ELR (cell line): ENCODE data around the gene OPCML.

Experiments
- DNase-seq: peaks from one replicate; pipeline ENCODE4 v3.0.0-alpha.2; 2015; ENCODE audit warnings: low read depth

The OPCML gene

DNA sequence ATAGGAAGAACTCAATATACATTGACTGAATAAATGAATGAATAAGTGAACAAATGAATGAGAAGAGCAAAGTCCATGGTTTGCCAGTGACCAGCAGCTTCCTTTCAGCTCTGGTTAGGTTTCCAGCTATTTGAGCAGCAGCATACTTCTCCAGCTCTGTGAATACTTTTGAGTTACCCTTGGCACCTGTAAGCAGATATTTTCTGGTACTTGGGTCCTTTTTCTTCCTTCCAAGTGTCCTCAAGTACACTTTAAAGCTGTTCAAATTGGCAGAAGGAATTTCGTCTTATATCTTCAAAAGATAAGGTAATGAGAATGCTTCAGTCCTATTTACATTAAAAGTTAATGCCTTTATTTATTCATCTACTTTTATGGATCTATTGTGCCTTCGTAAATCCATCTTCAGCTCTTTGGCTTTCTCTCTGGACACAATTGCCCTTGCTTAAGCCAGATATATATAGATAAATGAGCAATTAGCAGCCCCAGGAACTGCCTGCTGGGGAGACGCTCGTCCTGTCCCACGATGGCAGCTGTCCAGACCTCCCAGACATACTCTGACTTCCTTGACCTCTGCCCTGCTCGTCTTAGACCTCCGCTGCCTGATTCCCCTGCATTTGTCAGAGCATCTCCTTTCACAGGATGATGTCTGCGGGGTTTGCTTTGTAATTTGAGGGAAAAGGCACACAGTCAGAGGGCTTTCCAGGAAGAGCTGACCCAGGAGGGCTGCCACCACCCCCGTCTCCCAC lies 926.3 kb downstream of the OPCML start:
- peak; percentile 17 for DNase-seq

DNA sequence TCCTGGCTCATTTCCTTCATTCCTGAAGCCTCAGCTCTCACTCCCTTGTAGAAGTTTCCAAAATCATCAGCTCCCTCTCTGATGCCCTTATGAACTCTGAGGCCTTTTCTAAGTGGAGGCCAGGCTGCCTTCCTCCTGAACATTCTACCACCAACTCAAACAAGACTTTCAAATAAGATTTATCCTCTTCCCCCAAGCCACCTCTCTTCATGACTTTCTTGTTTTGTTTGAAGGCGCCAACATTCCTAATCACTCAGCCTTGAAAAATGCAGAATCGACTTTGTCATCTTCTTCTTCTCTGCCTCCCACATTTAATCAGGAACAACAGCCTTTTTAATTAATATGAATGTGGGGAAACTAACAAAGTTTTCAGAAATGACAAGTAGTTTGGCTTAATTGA lies 927.9 kb downstream of the OPCML start:
- DNase-seq: peak; percentile 80

DNA sequence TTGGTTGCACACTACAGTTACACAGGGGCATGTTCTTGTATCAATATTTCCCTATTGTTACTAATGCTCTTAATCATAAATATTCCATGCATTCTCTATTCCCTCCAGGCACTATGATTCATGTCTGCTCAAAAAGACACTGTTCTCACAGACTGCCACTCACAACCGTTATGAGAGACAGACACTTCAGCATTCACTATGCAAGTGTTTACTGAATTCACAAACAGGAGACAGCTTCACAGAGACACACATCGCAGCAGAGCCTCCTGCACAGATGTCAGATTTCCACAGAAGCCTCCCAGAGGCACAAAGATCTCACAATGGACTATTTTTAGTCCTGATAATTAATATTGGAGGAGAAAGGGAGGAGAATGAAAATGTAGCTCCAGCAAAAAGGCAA lies 930.4 kb downstream of the OPCML start:
- DNase-seq: peak; percentile 77

DNA sequence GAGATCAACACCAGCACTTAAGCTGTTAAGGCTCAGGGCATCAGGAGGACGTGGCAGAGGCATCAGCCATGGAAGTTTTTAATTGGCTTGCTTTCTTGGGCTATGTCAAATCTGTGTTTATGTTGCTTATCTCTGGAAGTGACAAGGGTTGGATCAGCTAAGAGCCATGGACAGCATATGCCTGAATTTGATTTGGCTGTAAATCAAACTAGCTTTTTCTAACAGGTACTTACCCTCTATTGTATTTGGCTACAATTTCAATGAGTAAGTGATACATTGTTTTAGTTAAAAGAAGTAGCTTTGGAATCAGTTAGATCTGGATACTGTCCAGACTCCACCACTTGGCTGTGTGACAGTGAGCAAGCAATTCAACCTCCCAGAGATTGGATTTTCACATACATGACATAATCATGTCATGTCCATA lies 936.6 kb downstream of the OPCML start:
- no peak for DNase-seq

DNA sequence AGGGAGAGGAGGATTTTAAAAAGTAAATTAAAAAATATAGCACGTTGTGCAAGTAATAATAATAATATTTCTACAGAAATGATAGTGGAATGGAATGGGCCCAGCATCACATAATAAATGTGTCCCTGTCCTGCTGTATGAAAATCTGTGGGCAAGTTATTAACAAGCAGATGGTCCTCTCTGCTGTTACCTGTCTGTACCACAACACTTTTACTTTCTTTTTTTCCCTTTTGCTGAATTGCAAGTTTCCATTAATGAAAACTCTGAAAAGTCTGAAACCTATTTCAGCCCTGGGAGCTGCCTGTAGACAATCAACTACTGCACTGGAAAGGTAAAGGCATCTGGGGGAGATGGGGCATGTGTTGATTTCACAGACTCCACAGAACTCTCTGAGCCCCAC lies 937.1 kb downstream of the OPCML start:
- DNase-seq: no peak

DNA sequence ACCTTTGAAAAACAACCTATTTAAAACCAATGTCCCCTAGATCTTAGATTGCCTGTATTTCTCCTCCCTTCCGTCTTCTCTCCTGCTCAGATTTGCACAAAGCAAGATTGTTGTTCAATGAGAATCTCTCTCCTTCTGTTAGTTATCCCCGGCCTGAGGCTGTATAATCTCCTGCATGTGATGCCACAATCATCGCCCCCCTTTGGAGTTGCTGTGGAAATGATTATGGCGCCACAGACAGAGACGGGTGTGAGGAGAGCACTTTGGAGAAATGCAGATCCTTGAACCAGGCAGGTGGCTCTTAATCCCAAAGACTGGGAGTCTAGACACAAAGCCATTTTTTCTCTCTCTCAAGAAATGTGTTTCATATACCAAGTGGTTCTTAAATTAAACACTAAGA lies 941.3 kb downstream of the OPCML start:
- no peak for DNase-seq

DNA sequence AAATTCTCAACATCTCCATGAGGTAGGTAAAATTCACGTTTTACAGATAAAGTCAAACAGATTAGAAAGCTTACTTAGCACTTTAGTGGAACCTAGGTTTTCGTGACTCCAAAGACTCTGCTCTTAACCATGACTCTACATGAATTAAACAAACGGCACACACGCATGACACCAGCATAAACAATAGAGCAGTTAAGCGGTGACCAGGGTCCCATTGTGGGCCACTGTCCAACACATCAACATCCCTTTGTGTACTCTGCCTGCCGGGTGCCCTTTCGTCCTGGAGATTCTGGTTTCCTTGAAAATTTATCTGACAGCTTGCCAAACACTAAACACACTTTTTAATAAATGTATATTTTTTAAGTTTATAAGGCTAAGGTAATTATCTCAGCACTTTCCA lies 941.7 kb downstream of the OPCML start:
- DNase-seq: no peak

DNA sequence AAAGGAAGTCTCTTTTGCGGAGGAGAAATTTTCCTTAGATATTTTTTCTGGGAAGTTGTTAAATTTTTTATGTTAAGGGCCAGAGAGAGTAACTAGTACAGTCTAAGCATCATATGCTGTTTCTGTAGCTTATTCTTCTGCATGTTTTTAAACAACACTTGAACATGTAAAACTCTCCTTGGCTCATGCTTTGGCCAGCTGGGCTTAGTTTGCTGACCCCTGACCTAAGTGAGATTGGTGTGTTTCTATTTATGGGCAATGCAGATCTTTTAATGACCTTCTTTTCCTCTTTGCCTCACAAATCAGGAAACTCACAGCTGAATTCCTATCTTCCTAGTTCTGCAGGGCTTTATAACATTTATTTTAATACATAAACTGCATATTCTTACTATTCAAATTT lies 942.5 kb downstream of the OPCML start:
- DNase-seq: no peak

DNA sequence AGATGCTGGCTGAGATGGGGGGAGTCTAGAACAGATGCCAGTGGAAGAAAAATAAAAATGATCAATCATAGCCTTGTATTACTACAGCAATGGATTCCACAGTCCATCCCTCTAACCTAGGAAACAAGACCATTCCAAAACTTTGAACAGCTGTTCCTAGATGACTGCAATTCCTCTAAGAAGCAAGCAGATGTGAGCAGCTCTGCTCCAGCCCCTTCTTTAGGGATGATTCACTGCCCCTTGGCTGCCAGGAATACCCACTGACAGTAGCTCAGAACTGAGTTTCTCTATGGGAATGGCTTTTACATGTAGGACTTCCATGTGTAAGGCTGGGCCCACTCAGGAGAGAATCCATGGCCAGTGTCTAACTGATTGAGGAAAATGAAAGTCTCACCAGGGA lies 943.9 kb downstream of the OPCML start:
- DNase-seq: no peak

DNA sequence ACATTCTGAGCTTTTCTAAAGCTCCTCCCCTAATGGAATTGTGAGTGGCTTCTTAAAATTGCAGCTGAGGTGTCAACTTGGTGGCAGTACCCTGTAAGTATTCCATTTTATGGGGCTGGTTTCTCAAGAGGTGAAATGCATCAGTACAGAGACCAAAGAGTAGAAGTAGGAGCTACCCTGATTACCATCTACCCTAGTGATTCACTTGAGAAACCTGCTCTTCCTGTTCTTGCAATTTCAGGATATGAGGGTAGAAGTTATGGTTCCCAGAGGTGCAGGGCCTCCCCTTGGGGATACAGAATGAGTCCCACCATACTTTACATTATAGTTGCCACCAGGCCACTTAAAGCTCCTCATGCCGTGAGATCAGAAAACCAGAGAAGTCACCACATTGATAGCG lies 944.6 kb downstream of the OPCML start:
- DNase-seq: peak; percentile 19

DNA sequence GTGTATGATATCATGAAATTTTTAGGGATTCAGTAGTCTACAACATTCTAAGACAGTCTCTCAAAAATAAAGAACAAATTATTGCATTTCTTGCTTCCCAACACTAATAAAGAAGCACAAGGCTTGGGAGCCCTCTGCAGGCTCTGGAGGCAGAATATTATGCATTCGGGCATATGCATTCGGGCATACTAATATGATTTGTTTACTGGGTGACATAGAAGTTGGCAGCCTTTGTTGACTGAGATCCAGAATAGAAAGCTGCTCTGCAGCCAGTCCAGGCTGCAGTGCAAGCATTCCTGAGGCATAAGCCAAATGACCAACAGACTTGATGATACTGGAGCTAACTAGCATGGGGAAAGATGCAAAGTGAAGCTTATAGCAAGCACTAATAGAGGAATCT lies 945.5 kb downstream of the OPCML start:
- no peak for DNase-seq

DNA sequence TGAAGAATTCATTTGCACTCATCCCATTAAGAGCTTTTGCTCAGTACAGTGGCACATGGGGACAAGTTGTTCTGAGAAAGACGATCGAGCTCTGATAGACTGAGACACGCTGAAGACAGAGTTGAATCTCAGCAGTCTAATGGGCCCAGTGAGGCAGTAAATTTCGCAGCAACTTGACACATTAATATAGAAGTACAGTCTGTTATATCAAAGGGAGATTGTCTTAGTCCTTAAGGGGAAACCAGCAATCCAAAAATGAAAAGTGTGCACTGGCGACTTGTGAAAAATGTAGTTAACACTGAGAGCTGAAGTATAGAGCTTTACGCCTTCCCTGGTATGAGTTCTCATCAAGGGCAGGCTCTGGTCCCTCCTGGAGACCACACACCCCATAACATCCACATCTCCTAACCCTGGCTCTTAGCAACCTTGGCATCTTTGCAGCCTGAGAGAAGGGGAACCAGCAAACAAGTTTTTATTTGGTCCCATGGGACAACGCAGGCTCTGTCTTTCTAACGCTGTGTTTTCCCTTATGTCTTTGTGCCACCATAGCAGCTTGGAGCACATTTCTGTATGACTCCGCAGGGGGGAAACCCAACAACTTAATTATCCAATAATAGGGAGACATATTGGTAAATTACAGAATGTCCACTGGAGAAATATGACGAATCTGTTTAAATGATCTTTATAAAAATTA lies 952.5 kb downstream of the OPCML start:
- no peak for DNase-seq

DNA sequence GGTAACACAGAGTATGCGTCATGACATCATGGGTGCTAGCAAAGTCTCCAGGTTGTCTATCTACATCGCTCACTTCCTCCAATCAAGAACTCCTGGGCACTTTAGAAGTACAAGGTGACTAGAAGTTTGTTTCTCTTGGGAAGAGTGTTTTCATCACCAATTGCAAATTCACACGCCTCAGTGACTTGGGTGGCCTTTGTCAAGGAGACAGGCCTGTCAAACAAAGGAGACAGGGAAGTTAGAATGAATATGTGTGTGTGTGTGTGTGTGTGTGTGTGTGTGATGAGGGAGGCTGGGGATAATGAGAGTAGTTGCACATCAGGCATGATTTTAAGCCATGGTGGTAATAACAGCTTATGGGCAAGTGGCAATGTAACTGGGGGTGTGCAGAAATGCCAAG lies 953.2 kb downstream of the OPCML start:
- DNase-seq: no peak

DNA sequence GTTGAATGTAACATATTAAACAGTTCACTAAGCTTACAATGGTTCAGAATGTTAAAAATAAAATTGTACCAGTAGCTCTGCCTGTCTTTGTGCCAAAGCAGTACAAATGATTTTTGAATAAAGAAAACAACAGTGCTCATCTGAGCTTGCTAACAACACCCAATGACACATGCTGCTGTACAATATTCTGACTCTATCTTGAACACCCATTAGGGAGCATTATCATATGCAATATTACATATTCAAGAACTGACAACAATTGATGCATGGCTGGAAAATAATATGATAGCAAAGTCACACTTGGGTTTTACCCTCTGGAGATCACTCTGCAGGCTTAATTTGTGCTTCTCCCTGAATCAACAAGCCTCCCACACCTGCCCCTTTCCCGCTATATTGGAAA lies 953.7 kb downstream of the OPCML start:
- DNase-seq: no peak

DNA sequence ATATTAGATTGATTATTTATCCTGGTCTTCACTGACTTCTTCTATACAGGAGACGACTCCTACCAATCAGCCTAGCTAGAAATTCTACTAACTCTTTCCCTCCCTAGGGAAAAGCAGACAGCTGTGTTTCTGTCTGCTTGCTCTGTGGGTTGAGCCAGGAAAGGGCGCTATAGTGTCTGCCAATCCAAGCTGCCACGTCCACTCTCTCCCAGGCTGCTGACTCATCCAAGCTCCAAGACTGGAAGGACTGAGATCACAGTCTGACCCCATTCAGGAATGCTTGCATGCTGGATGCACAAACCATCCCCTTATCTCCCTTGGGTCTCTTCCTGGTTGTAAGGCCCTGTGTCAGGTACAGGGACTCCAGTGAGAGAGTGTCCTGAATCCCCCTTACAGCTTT lies 955.6 kb downstream of the OPCML start:
- DNase-seq: peak; percentile 94

DNA sequence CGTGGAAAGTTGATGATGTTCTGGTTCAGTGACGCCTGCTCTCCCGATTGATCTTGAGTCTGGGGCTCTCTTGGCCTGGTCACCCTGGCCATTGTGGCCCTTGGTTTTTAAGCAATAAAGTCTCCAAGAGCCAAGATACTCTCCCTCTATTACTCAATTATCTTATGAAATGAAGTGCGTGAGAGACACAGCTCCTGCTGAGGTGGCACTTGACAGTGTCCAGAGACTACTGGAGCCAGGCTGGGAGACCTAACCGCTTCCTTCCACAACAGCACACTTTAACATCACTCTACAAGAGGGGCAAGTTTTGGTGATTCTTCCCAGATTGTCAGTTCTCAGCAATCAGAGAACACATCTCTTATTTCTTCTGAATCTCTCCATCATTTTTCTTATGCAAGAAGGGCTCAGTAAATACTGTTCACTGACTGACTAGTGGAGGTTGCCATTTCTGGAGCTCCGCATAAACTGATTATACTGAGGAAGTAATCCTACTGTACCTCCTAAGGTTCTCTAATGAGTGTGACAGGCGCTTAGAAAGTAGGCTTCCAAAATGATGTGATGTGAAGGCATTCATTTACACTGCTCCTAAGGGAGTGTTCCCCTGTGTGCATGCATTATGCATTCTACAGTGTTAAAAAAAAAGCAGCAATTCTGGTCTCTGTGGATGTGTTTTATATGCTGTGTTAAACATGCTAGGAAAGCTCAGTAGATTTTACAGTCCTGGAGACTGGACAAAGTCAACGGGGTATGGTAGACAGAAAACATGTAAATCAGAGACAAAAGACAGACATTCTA lies 968.0 kb downstream of the OPCML start:
- DNase-seq: no peak

DNA sequence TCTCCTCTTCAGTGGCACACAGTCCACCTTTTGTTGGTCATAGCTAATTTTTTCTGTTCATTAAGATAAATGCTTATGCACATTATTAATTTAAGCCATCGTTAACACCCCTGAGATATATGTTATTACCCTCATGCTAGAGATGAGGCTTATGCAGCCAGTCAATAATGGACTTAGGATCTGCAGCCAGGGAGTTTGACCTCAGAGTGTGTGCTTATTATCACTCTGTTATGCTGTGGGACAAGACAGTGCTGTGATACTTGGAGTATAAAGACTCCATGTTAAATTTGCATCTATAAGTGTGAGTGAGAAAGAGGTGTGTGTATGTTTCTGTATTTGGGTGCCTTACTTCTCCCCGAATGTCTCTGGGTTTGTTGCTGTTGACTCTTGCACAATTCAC lies 969.3 kb downstream of the OPCML start:
- no peak for DNase-seq

DNA sequence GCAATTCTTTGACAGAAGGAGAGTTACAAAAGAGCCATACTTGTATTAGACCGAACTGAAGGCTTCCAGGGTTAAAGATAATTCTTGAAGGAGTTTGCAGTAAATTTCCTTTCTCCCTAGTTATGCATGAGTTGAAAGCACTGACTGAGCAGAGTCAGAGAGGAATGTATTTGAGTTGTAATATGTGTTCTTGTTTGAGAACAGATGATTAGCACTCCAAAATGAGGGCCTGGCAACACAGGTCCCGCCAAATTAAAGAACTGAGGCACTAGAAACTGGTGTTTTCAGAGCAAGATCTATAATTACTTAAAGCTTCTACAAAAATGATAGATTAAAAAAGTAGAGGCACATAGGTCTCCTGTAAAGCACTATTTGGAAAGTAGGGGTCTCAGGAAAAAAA lies 970.4 kb downstream of the OPCML start:
- no peak for DNase-seq

DNA sequence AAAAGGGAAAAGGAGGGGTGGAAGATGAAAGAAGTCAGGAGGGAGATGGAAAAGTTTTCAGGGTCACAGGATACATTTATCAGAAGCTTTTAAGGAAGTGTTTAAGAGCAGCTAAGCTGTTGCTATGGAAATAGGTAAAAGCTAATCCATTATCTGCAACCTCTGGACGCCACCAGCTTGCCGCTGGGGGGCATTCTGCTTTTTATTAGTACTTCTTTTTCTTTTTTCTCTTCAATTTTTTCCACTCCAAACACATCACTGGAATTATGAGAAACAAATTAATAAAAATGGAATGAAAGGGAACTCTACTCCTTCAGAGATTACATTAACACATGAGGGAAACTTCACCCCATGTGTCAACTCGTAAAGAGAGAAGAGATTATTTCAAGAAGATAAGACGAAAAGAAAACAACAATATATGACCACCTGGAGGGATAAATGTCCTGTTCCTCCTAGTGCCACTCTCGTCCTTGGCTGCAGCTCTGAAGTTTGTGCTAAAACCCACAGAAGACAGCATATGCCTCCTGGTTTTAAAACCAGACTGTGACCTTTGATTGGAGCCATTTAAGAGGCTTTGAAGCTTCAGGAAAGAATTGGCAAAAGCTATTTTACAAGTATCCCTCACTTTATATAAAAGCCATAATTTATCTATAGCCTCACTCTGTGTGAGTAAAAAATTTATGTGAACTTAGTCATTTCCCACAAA lies 972.8 kb downstream of the OPCML start:
- no peak for DNase-seq

DNA sequence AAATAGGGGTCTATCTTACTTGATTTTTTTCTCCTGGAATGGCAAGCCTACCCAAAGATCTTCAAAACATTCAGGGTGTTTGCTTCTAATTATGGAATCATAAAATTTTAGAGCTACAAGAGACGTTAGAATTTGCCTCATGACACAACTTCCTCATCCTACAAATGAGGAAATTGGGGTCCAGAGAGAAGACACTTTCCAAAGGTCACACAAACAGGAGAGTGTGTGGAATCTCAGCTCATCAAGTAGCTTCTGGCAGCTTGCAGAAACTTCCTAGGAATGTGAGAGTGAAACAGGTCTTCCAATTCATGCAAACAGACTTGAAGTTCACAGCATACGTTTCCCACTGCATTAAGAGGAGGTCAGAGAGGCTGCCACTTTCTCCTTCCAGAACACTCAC lies 976.0 kb downstream of the OPCML start:
- no peak for DNase-seq

DNA sequence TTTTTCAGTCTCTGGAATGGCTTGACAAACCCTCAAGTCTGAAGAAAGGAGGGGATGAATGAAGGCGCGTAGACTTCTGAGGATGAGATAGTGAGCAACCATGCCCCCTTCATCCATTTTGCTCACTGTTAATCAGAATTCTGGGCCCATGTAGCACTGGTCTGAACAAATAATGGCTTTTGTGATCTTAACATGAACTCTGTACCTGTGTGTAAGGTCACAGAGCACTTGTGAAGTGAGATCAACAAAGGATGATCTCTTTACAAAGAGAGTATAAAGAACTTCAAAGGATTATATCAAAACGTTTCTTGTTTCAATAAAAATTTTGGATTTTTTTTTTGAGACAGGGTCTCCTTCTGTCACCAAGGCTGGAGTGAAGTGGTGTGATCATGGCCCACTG lies 976.7 kb downstream of the OPCML start:
- DNase-seq: no peak

DNA sequence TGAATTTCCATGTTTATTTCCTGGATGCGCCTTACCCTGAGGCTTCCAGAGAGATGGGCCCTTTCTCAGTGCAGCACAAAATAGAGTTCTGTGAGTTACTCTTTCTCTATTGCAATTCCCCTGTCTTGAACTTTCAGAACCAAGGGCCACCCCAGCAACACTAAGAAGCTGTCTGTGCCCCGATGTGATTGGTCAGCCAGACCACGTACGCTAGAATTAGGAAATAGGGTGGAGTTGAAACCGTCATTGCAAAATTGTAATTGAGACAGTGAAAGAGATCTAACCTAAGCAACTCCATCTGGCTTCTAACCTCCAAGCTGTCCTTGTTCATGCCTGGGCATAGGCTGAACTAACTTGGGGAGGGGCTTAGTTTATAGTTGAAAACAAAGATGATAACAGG lies 981.3 kb downstream of the OPCML start:
- DNase-seq: no peak

DNA sequence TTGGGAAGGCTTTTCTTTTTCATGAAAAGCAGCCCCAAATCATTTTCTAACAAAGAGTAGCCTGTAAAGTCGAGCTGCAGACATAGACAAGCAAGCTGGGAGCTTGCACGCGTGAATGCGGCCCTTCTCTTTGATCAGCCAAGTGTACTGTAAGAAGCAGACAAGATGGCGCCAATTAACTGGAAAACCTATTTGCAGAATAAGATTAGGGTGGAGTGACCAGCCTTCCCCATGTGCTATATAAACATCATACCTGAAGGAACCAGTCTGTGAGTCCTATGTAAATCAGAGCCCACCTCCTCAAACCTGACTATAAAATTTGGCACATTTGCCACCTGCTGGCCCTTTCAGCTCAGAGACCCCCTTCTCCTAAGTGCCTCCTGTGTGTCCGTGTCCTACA lies 982.7 kb downstream of the OPCML start:
- DNase-seq: no peak
